Measurements from ENCODE around the gene EGFLAM.
"Not testable (repeated sequence)": the region's sequence is repeated elsewhere in the genome, so short reads cannot be mapped to it uniquely, and the experiment has no call there.

Gene EGFLAM

DNA sequence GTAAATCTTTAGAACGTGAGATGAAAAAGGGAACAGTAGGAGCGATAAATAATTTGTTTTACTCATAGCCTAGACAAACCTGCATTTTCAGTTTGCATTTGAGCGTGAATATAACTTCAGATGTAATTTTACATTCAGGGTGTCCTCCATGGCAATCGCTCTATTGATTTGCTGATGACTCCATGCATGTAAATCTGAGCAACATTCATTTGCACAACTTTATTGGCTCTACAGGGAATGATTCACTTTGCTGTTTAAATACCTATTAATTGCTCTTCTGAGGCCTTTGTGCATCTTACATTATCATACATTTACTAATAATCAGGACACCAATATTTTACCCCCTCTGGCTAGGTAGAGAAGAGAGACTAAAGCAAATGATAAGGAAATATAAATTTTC, 122.2 kb downstream of the EGFLAM start:
- DNase-seq, result no peak

DNA sequence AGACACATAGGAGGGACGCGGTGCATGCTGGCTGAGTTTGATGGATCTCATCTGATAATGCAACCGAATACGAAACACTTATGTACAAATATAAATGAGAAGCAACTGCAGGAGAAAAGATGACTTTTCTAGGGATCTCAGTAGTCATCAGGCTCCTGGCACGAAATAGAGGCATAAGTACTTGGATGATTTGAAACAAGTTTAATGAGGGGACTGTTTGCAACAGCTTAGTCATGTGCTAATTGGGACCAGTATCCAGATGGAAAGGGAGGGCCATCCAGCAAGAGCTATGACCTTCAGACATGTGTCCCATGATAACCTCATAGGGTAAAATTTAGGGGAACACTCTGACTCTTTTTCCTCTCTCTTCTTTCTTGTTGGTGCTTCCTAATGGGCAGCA, 123.0 kb downstream of the EGFLAM start:
- no peak for DNase-seq

- DNase-seq, result no peak
These were observed 124.5 kb downstream of the EGFLAM start for GRCh38 chr5:38382898-38383297.

- no peak for DNase-seq
These were observed 125.3 kb downstream of the EGFLAM start for GRCh38 chr5:38383701-38384100.

DNA sequence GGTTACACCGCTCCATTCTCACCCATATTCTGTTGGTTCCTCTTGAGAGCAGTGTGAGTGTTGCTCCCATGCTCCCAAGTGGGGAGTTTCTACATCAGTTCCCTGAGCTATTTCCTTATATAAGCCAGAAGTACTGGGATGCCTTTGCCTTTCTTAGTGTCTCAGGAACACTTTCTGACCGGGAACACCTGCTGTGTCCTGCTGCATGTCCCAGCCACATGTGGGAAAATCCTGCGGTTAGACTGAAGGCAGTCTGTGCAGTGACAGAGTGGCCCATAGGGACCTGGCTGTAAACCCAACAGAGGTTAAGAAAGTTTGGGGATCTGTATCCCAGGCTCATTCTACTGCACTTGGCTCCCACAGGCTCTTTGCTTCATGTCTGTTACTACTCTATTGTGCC, 126.0 kb downstream of the EGFLAM start:
- DNase-seq, result no peak

DNA sequence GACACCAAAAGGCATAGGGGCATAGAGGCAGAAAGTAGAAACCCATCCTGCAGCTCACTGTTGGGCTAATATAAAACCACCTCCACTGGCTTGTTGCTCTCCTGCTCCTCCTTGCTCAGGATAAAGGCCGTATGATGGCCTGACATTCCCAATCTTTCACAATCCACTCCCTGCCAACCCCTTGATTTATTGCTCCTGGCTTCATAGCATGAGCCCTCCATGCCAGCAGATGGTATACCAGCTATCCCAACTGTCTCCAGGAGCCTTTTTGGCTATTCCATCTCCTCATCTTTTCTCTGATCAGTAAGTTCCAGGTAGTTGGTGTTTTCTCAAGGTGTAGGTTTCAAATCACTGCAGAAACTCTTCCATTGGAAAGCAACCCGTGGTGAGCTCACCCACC, 128.8 kb downstream of the EGFLAM start:
- DNase-seq, result no peak

- DNase-seq, result no peak
These were observed 135.3 kb downstream of the EGFLAM start for GRCh38 chr5:38393636-38394035.

DNA sequence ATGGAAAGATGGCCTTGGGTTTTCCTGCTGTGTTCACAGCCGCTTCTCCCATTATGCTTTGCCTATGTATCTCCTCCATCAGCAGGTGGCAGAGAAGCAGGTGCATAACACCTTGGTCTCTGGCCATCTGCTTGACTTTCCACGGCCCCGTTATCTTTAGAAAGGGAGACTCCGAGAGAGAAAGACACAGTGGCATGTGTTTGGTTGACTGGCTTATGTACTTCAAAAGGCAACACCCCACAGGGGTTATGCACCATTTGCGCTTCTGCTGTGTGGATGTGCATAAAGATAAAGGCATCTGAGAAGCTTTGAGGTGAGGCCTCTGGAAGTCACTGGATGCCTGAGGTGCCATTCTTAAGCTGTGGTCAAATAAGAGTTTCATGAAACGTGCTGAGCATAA, 138.4 kb downstream of the EGFLAM start:
- DNase-seq, result no peak

GRCh38 chr5:38400365-38400764, 142.0 kb downstream of the EGFLAM start:
- DNase-seq, result no peak

- no peak for DNase-seq
These were observed 142.8 kb downstream of the EGFLAM start for GRCh38 chr5:38401145-38401544.

- DNase-seq, result no peak
These were observed 145.0 kb downstream of the EGFLAM start for GRCh38 chr5:38403406-38403805.

DNA sequence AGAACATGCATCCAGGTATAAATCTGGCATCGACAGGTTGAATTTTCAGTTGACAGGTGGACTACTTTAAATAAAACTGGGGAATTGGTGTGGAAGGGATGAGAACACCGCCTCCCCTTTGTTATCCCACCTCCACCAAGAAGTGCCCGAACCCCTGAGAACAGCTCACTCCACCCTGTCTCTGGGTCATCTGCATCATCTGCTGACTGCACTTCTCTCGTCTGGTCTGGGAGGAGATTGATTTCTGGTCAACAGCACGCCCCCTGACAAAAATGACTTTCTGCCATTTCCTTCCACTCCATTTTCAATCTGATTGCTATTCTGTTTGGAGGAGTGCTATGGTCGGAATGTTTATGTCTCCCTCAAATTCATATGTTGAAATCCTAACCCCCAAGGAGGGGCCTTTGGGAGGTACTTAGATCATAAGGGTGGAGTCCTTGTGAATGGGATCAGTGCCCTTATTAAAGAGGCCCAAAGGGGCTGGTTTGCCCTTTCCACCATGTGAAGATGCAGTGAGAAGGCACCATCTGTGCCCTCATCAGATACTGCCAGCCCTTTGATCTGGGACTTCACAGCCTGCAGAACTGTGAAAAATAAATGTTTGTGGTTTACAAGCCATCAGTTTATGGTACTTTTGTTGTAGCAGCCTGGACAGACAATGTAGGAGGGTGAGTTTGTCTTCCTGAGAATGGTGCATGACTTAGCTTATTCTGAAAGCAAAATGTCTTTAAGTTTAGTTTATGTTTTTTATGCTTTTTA, 145.7 kb downstream of the EGFLAM start:
- DNase-seq, result no peak

GRCh38 chr5:38404667-38405276, 146.4 kb downstream of the EGFLAM start:
- DNase-seq, result no peak

DNA sequence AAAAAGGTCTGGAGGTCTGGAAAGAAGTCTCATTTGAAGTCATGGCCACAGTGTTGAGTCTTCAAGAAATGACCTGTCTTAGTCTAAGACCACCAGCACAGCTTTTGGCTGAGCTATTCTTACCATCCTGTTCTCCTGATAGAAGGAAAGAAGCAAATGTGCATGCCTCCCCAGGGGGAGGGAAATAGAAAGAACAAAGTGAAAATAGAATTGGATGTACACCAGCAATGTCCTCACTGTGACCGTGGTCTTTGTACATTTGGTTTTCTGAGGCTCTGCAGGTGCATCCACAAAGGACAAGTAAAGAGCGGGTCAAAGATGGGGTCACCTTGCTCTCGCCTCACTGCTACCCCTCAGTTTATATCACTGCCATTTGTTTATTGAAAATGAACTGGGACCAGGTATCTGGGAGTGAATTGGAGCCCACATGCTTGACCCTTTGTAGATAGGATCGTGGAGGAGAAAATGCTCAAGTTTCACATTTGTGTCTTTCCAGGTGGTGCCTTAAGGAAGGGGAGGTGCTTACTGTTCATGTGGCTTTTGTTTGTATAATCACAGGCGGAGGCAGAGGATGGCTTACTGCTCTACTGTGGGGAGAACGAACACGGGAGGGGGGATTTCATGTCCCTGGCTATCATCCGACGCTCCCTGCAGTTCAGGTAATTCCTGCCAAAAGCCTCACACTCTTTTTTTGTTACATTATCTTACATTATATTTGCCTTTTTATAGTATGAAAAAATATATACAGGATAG, 150.3 kb downstream of the EGFLAM start:
- DNase-seq, result no peak

GRCh38 chr5:38410304-38410990, 152.1 kb downstream of the EGFLAM start:
- no peak for DNase-seq

DNA sequence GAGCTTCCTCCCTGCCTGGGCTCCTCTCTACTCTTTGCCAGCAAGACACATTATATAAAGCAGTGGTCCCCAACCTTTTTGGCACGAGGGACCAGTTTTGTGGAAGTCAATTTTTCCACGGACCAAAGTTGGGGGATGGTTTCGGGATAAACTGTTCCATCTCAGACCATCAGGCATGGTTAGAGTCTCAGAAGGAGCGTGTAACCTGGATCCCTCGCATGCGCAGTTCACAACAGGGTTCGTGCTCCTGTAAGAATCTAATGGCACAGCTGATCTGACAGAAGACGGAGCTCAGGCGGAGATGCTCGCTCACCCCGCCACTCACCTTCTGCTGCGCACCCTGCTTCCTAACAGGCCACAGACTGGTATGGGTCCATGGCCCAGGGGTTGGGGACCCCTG, 155.3 kb downstream of the EGFLAM start:
- DNase-seq, result no peak

- no peak for DNase-seq
These were observed 156.0 kb downstream of the EGFLAM start for GRCh38 chr5:38414348-38414747.

DNA sequence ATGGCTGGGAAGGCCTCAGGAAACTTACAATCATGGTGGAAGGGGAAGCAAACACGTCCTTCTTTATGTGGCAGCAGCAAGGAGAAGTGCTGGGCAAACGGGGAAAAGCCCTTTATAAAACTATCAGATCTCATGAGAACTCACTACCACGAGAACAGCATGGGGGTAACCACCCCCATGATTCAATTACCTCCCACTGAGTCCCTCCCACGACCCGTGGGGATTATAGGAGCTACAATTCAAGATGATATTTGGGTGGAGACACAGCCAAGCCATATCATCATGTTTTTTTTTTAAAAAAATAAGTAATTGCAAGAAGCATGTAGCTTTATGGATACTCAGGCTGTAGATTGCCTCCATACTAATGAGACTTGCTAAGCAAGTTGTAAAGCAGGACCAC, 157.4 kb downstream of the EGFLAM start:
- not testable (repeated sequence) for DNase-seq

GRCh38 chr5:38417658-38418017, 159.3 kb downstream of the EGFLAM start:
- no peak for DNase-seq

GRCh38 chr5:38420246-38420645, 161.9 kb downstream of the EGFLAM start:
- no peak for DNase-seq

DNA sequence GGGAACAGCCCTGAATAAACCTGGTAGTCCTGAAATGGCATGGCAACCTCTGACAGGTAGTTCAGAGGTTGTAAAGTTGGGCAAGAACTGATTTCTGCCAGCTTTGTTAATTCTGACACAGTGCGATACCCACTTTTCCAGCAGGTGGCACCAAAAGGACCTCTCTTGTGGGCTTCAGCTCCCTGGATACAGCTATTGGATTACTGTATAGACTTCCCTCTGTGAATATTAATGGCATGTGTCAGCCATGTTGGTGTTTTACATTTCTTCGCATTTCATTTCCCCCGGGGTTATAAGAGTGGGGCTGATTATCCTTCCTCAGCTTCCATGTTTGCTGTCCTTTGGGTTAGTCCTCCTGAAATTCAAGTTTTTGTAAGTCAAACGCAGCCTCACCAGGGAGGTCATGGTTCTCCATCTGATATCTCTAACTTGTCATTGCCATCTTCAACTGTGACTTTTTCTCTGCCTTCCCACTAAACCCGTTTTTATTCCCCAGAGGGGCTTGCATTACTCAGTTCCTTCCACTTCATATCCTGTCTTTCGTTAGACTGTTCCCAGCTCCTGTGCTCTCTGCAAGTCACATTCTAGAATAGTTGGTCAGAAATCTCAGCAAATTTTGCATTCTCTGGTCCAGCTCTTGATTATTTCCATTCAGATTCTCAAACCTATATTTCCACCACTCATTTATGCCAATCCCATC, 162.5 kb downstream of the EGFLAM start:
- no peak for DNase-seq

- no peak for DNase-seq
These were observed 164.3 kb downstream of the EGFLAM start for GRCh38 chr5:38422622-38423021.
